Measurements from ENCODE around the gene INPP4B. TPM values are rescaled to one million over a fixed set of nuclear protein-coding genes. Genes with fewer than 3 reads are reported as not detected.

The INPP4B gene
- total and polyA plus RNA-seq, 2 donors from 2014 or later, result 2.6 to 18.9 TPM

DNA sequence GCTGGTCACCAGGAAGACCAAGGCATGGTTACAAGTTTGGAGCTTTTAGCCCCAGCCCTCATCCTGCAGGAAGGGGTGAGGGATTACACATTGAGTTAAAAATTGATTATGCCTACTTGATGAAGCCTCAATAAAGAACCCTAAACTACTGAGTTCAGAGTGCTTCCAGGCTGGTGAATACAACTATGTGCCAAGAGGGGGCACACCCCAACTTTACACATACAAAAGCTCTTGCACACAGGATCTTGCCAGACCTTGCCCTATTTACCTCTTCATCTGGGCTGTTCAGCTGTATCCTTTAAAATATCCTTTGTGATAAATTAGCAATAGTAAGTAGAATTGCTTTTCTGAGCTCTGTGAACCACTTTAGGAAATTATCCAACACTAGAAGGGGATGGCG is 489.3 kb downstream of the INPP4B start:
- no peak for DNase-seq
- H3K9ac ChIP-seq (ENCODE audit: low read length in 3 of 3), result no peak overlapping the region
- TF ChIP-seq CTCF (IDR thresholded peaks at IDR 0.05; ENCODE audit: borderline replicate concordance, extremely low read depth, insufficient read depth), result no peak
- intact Hi-C loops (cut with DNase I), result loop anchor here (10.0 kb wide), 2 partner anchors 368 to 478 kb away; no protein-coding TSS in a partner anchor
- H3K9me3 ChIP-seq (ENCODE audit: control insufficient read depth in 2 of 3, insufficient read depth in 1 of 3, low read length in 3 of 3), result no peaks in the 10 kb centered on the region
- no peaks in the 10 kb centered on the region for H3K36me3 ChIP-seq (ENCODE audit: control insufficient read depth in 2 of 3, insufficient read depth in 3 of 3, low read length in 3 of 3)
- peaks cover 0 to 7% (median 4%) of the 10 kb centered on the region in 3 donors for H3K4me1 ChIP-seq (ENCODE audit: control insufficient read depth in 2 of 3, insufficient read depth in 2 of 3, low read depth in 1 of 3, low read length in 3 of 3)
- H3K4me3 ChIP-seq (ENCODE audit: low read length in 3 of 3), result no peak overlapping the region
- no peaks in the 10 kb centered on the region for H3K27me3 ChIP-seq (ENCODE audit: control insufficient read depth, insufficient read depth, low read length)
- no peak for FAIRE-seq
- no peak overlapping the region for H3K27ac ChIP-seq (ENCODE audit: low read depth in 2 of 2, low read length in 2 of 2)

- Histone ChIP-seq H3K9me3 (ENCODE audit: control insufficient read depth in 2 of 3, insufficient read depth in 1 of 3, low read length in 3 of 3) (no peaks in the 10 kb centered on the region), H3K27ac (ENCODE audit: low read depth in 2 of 2, low read length in 2 of 2) (no peak overlapping the region), H3K36me3 (ENCODE audit: control insufficient read depth in 2 of 3, insufficient read depth in 3 of 3, low read length in 3 of 3) (no peaks in the 10 kb centered on the region), H3K4me1 (ENCODE audit: control insufficient read depth in 2 of 3, insufficient read depth in 2 of 3, low read depth in 1 of 3, low read length in 3 of 3) (peaks cover 0 to 10% (median 7%) of the 10 kb centered on the region in 3 donors), H3K4me3 (ENCODE audit: low read length in 3 of 3) (no peak overlapping the region), H3K27me3 (ENCODE audit: control insufficient read depth, insufficient read depth, low read length) (no peaks in the 10 kb centered on the region), H3K9ac (ENCODE audit: low read length in 3 of 3) (no peak overlapping the region)
- intact Hi-C loops (cut with DNase I), result loop anchor here (10.0 kb wide), 2 partner anchors 369 to 479 kb away; no protein-coding TSS in a partner anchor
- no peak for TF ChIP-seq CTCF (IDR thresholded peaks at IDR 0.05; ENCODE audit: borderline replicate concordance, extremely low read depth, insufficient read depth)
- no peak for DNase-seq
- no peak for FAIRE-seq
Observed at GRCh38 chr4:142356118-142356759, 489.9 kb downstream of the INPP4B start.

GRCh38 chr4:142355421-142355930 is 490.6 kb downstream of the INPP4B start:
- Histone ChIP-seq H3K36me3 (ENCODE audit: control insufficient read depth in 2 of 3, insufficient read depth in 3 of 3, low read length in 3 of 3) (no peaks in the 10 kb centered on the region), H3K9ac (ENCODE audit: low read length in 3 of 3) (no peak overlapping the region), H3K4me3 (ENCODE audit: low read length in 3 of 3) (no peak overlapping the region), H3K27me3 (ENCODE audit: control insufficient read depth, insufficient read depth, low read length) (no peaks in the 10 kb centered on the region), H3K9me3 (ENCODE audit: control insufficient read depth in 2 of 3, insufficient read depth in 1 of 3, low read length in 3 of 3) (no peaks in the 10 kb centered on the region), H3K4me1 (ENCODE audit: control insufficient read depth in 2 of 3, insufficient read depth in 2 of 3, low read depth in 1 of 3, low read length in 3 of 3) (peaks cover 0 to 14% (median 7%) of the 10 kb centered on the region in 3 donors), H3K27ac (ENCODE audit: low read depth in 2 of 2, low read length in 2 of 2) (no peak overlapping the region)
- no peak for DNase-seq
- intact Hi-C loops (cut with DNase I), result loop anchor here (10.0 kb wide), 2 partner anchors 369 to 479 kb away; no protein-coding TSS in a partner anchor
- TF ChIP-seq CTCF (IDR thresholded peaks at IDR 0.05; ENCODE audit: borderline replicate concordance, extremely low read depth, insufficient read depth), result no peak
- FAIRE-seq, result no peak
